Measurements from ENCODE around the gene MGP.

DNA sequence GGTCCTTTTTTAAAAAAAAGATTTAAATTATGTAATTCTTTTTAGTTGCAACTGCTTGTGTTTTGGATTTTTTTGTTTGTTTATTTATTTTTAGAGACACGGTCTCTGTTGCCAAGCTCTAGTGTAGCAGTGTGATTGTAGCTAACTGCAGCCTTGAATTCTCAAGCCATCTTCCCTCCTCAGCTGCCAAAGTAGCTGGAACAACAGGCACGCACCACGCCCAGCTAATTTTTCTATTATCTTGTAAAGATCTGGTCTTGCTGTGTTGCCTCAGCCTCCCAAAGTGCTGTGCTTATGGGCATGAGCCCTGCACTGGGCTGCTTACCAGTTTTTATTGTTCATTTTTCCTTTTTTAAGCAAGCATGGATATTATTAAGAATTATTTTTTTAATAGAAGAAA is 31.7 kb downstream of the MGP start:
- TF ChIP-seq TAF1 (IDR thresholded peaks at IDR 0.05; ENCODE audit: borderline replicate concordance, low read depth, low read length) (no peak), GATA2 (CRISPR knock-in tag; IDR thresholded peaks at IDR 0.05) (no peak), SMC3 (IDR thresholded peaks at IDR 0.05; ENCODE audit: low read depth, low read length) (no peak), EZH2phosphoT487 (IDR thresholded peaks at IDR 0.05; ENCODE audit: borderline replicate concordance, low read depth) (no peak), FOXJ3 (CRISPR knock-in tag; IDR thresholded peaks at IDR 0.05) (no peak), JUND (IDR thresholded peaks at IDR 0.05) (no peak), GABPA (IDR thresholded peaks at IDR 0.05; ENCODE audit: low read depth) (no peak), RAD21 (IDR thresholded peaks at IDR 0.05; ENCODE audit: low read length) (no peak)
- TF ChIP-seq, protein P1, sequence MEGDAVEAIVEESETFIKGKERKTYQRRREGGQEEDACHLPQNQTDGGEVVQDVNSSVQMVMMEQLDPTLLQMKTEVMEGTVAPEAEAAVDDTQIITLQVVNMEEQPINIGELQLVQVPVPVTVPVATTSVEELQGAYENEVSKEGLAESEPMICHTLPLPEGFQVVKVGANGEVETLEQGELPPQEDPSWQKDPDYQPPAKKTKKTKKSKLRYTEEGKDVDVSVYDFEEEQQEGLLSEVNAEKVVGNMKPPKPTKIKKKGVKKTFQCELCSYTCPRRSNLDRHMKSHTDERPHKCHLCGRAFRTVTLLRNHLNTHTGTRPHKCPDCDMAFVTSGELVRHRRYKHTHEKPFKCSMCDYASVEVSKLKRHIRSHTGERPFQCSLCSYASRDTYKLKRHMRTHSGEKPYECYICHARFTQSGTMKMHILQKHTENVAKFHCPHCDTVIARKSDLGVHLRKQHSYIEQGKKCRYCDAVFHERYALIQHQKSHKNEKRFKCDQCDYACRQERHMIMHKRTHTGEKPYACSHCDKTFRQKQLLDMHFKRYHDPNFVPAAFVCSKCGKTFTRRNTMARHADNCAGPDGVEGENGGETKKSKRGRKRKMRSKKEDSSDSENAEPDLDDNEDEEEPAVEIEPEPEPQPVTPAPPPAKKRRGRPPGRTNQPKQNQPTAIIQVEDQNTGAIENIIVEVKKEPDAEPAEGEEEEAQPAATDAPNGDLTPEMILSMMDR (IDR thresholded peaks at IDR 0.05), result no peak

Measured in SK-N-SH (cell line).